ENCODE data around the gene DDX27.
"Not testable (repeated sequence)": the region's sequence is repeated elsewhere in the genome, so short reads cannot be mapped to it uniquely, and the experiment has no call there.

DDX27 gene

GRCh38 chr20:49219091-49219923 is at the start of gene DDX27:
Gene DDX27, plus strand, starts transcription at chr20:49219416. Its CDS starts 33 bp downstream, at chr20:49219449.
- DNase-seq: peak; percentile 78 to 93

- no peak for DNase-seq
Observed at GRCh38 chr20:49169547-49169946, 49.7 kb upstream of the DDX27 start.

GRCh38 chr20:49170714-49171113 is 48.5 kb upstream of the DDX27 start:
- DNase-seq: no peak

GRCh38 chr20:49171909-49172308 is 47.3 kb upstream of the DDX27 start:
- no peak for DNase-seq

- no peak for DNase-seq
Observed at GRCh38 chr20:49172413-49172812, 46.8 kb upstream of the DDX27 start.

GRCh38 chr20:49174183-49174582 is 45.0 kb upstream of the DDX27 start:
- DNase-seq: no peak

- DNase-seq: no peak
Observed at GRCh38 chr20:49179368-49180277, 39.6 kb upstream of the DDX27 start.

GRCh38 chr20:49181265-49181877 is 37.8 kb upstream of the DDX27 start:
- DNase-seq: no peak

- DNase-seq: no peak
Observed at GRCh38 chr20:49183444-49183843, 35.8 kb upstream of the DDX27 start.

- not testable (repeated sequence) for DNase-seq
Observed at GRCh38 chr20:49184084-49184501, 35.1 kb upstream of the DDX27 start.

- no peak for DNase-seq
Observed at GRCh38 chr20:49184691-49185070, 34.5 kb upstream of the DDX27 start.

GRCh38 chr20:49185071-49185761 is 34.0 kb upstream of the DDX27 start:
- no peak for DNase-seq

- no peak for DNase-seq
Observed at GRCh38 chr20:49186535-49187329, 32.5 kb upstream of the DDX27 start.

GRCh38 chr20:49187330-49187850 is 31.8 kb upstream of the DDX27 start:
- DNase-seq: no peak

GRCh38 chr20:49187851-49188641 is 31.2 kb upstream of the DDX27 start, which contains the start of gene STAU1:
Gene STAU1, minus strand, starts transcription at chr20:49188334. Its CDS starts 22,133 bp downstream, at chr20:49166201.
- DNase-seq: peak; percentile 61 to 77

- not testable (repeated sequence) for DNase-seq
Observed at GRCh38 chr20:49192944-49193518, 26.2 kb upstream of the DDX27 start.

- DNase-seq: no peak
Observed at GRCh38 chr20:49199729-49200293, 19.4 kb upstream of the DDX27 start.

- DNase-seq: no peak
Observed at GRCh38 chr20:49203011-49203410, 16.2 kb upstream of the DDX27 start.

GRCh38 chr20:49203746-49204145 is 15.5 kb upstream of the DDX27 start:
- DNase-seq: no peak

GRCh38 chr20:49207076-49207475 is 12.1 kb upstream of the DDX27 start:
- DNase-seq: no peak

All from cerebellar nuclear complex (tissue), 1 donor.